Osteocyte (in vitro differentiated cells): ENCODE measurements around the gene RUNX2. TPM values are rescaled to one million over a fixed set of nuclear protein-coding genes. Genes with fewer than 3 reads are reported as not detected.
A peak's percentile ranks its signal among the peaks of the same experiment; 100 is the strongest.

Source experiments
- DNase-seq: peaks from one replicate; pipeline ENCODE4 v3.0.0; 2021; ENCODE audit warnings: mixed read lengths; ENCODE audit not compliant: unreplicated experiment; ENCODE audit errors: extremely low spot score
- H3K27ac Mint-ChIP-seq: one replicate; pipeline ENCODE4 v1.8.0; 2021; ENCODE audit warnings: mild to moderate bottlenecking, mixed read lengths; ENCODE audit not compliant: unreplicated experiment
- H3K27me3 Mint-ChIP-seq: one replicate; pipeline ENCODE4 v1.8.0; 2021; ENCODE audit warnings: mixed read lengths; ENCODE audit not compliant: unreplicated experiment
- H3K36me3 Mint-ChIP-seq: one replicate; pipeline ENCODE4 v1.8.0; 2021; ENCODE audit warnings: mixed read lengths; ENCODE audit not compliant: unreplicated experiment
- H3K4me1 Mint-ChIP-seq: one replicate; pipeline ENCODE4 v1.8.0; 2021; ENCODE audit warnings: mixed read lengths; ENCODE audit not compliant: unreplicated experiment
- H3K4me3 Mint-ChIP-seq: one replicate; pipeline ENCODE4 v1.8.0; 2021; ENCODE audit warnings: mild to moderate bottlenecking, moderate library complexity, mixed read lengths; ENCODE audit not compliant: unreplicated experiment
- H3K9me3 Mint-ChIP-seq: one replicate; pipeline ENCODE4 v1.8.0; 2021; ENCODE audit warnings: mixed read lengths; ENCODE audit not compliant: unreplicated experiment
- CTCF ChIP-seq: fragments of 200-600 bp; sonication (generic); IDR thresholded peaks from 2 replicates; pipeline ENCODE4 v1.5.0; 2021; ENCODE audit warnings: antibody characterized with exemption, mild to moderate bottlenecking, moderate library complexity
- total RNA-seq: library from RNA; stranded (reverse); gene quantifications from 2 replicates; pipeline ENCODE4 v1.2.1, GENCODE V29; 2021

The RUNX2 gene
- total RNA-seq, 1 donor from 2014 or later, result 28.1 TPM

- TF ChIP-seq CTCF, result no peak
- H3K4me1 Mint-ChIP-seq, result peaks cover 17% of the 10 kb centered on the region
- H3K9me3 Mint-ChIP-seq, result peaks cover 7% of the 10 kb centered on the region
- H3K27ac Mint-ChIP-seq, result no peak overlapping the region
- no peaks in the 10 kb centered on the region for H3K27me3 Mint-ChIP-seq
- no peak for DNase-seq
- no peaks in the 10 kb centered on the region for H3K36me3 Mint-ChIP-seq
- no peak overlapping the region for H3K4me3 Mint-ChIP-seq
Measured at GRCh38 chr6:45681860-45682511, 353.9 kb downstream of the RUNX2 start.

- no peak for DNase-seq
- Mint-ChIP-seq H3K27ac (no peak overlapping the region), H3K4me3 (no peak overlapping the region), H3K9me3 (peaks cover 7% of the 10 kb centered on the region), H3K36me3 (no peaks in the 10 kb centered on the region), H3K27me3 (no peaks in the 10 kb centered on the region), H3K4me1 (no peaks in the 10 kb centered on the region)
- TF ChIP-seq CTCF, result no peak
Measured at GRCh38 chr6:45684476-45684875, 356.3 kb downstream of the RUNX2 start.

- H3K27ac Mint-ChIP-seq, result no peak overlapping the region
- TF ChIP-seq CTCF, result no peak
- no peaks in the 10 kb centered on the region for H3K4me1 Mint-ChIP-seq
- H3K36me3 Mint-ChIP-seq, result no peaks in the 10 kb centered on the region
- H3K27me3 Mint-ChIP-seq, result no peaks in the 10 kb centered on the region
- H3K9me3 Mint-ChIP-seq, result peaks cover 7% of the 10 kb centered on the region
- DNase-seq, result no peak
- H3K4me3 Mint-ChIP-seq, result no peak overlapping the region
Measured at GRCh38 chr6:45685076-45685475, 356.9 kb downstream of the RUNX2 start.

- no peaks in the 10 kb centered on the region for H3K27me3 Mint-ChIP-seq
Measured at GRCh38 chr6:45686841-45687569, 358.9 kb downstream of the RUNX2 start.

More at GRCh38 chr6:45686841-45687569, 358.9 kb downstream of the RUNX2 start:
- no peak overlapping the region for H3K27ac Mint-ChIP-seq
- DNase-seq, result peak; percentile 73
- H3K36me3 Mint-ChIP-seq, result no peaks in the 10 kb centered on the region
- peaks cover 3% of the 10 kb centered on the region for H3K9me3 Mint-ChIP-seq
- TF ChIP-seq CTCF, result no peak
- H3K4me3 Mint-ChIP-seq, result no peak overlapping the region
- H3K4me1 Mint-ChIP-seq, result no peaks in the 10 kb centered on the region
